ENCODE results near the gene ECHS1.

- TF ChIP-seq, protein P1, sequence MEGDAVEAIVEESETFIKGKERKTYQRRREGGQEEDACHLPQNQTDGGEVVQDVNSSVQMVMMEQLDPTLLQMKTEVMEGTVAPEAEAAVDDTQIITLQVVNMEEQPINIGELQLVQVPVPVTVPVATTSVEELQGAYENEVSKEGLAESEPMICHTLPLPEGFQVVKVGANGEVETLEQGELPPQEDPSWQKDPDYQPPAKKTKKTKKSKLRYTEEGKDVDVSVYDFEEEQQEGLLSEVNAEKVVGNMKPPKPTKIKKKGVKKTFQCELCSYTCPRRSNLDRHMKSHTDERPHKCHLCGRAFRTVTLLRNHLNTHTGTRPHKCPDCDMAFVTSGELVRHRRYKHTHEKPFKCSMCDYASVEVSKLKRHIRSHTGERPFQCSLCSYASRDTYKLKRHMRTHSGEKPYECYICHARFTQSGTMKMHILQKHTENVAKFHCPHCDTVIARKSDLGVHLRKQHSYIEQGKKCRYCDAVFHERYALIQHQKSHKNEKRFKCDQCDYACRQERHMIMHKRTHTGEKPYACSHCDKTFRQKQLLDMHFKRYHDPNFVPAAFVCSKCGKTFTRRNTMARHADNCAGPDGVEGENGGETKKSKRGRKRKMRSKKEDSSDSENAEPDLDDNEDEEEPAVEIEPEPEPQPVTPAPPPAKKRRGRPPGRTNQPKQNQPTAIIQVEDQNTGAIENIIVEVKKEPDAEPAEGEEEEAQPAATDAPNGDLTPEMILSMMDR (conservative IDR thresholded peaks at IDR 0.05): no peak
- TF ChIP-seq EZH2 (IDR thresholded peaks at IDR 0.05; ENCODE audit: low read depth): no peak
Measured at GRCh38 chr10:133421336-133422222, 48.4 kb upstream of the ECHS1 start.
